Skeletal muscle cell (primary cell): ENCODE data around the gene ADAD2.
"Not testable (repeated sequence)": the region's sequence is repeated elsewhere in the genome, so short reads cannot be mapped to it uniquely, and the experiment has no call there.

Experiments used
- DNase-seq: peaks from one replicate; pipeline ENCODE4 v3.0.0-alpha.2; 2010; ENCODE audit warnings: low read depth
- H3K4me3 ChIP-seq: 2 replicates; pipeline ENCODE4 v1.5.1; 2011; ENCODE audit warnings: low read depth, mild to moderate bottlenecking, control low read depth, low read length, moderate library complexity

The ADAD2 gene

DNA sequence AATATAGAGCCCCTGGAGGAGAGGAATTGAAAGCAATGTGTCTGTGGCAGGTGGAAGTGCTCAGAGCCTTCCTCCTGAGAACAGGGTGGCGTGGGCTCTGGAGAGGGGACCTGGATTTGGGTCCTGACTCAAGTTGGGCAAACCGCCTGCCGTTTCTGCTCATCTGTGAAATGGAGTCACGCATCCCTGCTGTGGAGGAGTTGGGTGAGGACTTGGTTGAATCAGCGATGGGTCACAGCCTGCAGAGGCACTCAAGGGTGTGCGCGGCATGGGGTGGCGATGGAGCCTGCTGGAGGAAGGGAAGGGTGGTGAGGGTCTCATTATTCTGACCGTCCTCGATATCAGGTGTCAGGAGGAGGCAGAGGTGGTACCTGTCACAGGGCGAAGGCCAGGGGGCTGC, 3.1 kb downstream of the ADAD2 start:
- H3K4me3 ChIP-seq, result no peak overlapping the region
- no peak for DNase-seq

DNA sequence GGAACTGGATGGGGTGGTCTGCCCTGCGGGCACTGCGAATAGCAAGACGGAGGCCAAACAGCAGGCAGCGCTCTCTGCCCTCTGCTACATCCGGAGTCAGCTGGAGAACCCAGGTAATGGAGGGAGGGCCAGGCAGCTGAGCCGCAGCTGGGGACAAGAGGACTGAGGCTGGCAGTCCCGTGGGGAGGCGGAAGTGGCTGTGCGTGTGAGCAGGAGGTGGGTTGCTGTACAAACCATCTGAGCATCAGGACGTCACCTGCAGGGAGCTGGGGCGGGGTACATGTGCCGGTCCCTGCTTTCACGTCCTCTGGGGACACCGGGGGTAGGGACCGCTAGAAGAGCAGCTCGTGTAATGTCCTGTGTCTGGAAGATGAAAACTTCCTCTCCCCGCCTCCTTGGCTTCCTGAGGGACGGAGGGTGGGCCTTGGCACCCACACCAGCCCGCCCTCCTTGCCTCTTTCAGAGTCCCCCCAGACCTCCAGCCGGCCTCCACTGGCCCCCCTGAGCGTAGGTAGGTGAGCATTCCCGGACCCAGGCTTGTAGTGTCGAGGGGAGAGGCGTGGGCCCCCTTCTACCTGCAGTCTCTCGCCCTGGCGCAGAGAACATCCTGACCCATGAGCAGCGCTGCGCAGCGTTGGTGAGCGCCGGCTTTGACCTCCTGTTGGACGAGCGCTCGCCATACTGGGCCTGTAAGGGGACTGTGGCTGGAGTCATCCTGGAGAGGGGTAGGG, 3.7 kb downstream of the ADAD2 start:
- H3K4me3 ChIP-seq, result no peak overlapping the region
- no peak for DNase-seq

DNA sequence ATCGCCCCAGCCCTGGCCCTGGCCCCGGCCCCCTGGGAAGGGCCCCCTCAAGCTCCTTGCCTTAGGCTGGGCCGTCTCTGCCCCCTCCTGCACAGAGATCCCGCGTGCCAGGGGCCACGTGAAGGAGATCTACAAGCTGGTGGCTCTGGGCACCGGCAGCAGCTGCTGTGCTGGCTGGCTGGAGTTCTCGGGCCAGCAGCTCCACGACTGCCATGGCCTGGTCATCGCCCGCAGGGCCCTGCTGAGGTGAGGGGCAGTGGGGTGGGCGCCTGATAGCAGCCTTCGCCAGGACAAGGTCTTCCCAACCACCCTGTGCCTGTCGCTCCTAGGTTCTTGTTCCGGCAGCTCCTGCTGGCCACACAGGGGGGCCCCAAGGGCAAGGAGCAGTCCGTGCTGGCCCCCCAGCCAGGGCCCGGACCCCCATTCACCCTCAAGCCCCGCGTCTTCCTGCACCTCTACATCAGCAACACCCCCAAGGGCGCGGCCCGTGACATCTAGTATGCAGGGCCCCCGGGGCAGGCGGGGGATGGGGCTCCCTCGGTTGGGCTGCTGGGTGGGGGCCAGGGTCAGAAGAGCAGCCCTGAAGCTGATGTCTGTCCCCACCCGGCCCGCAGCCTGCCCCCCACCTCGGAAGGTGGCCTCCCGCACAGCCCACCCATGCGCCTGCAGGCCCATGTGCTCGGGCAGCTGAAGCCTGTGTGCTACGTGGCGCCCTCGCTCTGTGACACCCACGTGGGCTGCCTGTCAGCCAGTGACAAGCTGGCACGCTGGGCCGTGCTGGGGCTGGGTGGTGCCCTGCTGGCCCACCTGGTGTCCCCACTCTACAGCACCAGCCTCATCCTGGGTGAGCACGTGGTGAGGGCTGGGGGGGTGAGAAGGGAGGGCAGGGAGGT, 4.5 kb downstream of the ADAD2 start:
- no peak overlapping the region for H3K4me3 ChIP-seq

DNA sequence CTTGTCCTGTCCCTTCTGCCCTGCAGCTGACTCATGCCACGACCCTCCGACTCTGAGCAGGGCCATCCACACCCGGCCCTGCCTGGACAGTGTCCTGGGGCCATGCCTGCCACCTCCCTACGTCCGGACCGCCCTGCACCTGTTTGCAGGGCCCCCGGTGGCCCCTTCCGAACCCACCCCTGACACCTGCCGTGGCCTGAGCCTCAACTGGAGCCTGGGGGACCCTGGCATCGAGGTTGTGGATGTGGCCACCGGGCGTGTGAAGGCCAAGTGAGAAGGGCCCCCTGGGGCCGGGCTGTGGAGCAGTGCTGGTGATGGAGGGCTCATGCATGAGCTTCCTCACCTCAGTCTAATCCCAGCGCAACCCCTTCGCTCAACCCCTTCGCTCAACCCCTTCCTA, 5.1 kb downstream of the ADAD2 start:
- no peak for DNase-seq
- no peak overlapping the region for H3K4me3 ChIP-seq

More for the DNA sequence above, 4.5 kb downstream of the ADAD2 start:
- no peak for DNase-seq

DNA sequence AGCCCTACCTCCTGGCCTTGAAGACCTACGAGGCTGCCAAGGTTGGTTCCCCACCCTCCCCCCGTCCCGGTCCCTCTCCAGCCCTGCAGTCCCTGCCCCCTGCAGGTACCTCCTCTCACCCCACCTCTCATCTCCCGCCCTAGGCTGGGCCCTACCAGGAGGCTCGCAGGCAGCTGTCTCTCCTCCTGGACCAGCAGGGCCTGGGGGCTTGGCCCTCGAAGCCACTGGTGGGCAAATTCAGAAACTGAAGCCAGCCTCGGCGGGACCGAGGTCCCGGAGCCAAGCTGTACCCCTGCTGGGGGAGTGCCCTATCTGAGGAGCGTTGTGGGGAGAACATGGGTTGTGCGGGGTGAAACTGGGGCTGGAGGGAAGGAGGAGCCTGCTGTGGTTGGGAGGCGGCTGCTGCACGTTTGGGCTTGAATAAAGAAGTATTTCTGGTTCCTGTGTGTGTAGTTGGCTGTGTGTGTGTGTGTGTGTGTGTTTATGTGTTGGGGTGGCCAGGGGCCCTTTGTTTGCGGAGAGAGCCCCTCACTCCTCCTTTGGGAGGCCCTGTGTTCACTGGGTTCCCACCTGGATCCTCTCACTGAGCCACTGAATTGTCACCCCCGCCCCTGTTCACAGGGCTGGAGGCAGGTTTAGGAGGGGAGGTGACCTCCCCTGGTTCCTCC, 5.9 kb downstream of the ADAD2 start:
- no peak for DNase-seq
- no peak overlapping the region for H3K4me3 ChIP-seq

DNA sequence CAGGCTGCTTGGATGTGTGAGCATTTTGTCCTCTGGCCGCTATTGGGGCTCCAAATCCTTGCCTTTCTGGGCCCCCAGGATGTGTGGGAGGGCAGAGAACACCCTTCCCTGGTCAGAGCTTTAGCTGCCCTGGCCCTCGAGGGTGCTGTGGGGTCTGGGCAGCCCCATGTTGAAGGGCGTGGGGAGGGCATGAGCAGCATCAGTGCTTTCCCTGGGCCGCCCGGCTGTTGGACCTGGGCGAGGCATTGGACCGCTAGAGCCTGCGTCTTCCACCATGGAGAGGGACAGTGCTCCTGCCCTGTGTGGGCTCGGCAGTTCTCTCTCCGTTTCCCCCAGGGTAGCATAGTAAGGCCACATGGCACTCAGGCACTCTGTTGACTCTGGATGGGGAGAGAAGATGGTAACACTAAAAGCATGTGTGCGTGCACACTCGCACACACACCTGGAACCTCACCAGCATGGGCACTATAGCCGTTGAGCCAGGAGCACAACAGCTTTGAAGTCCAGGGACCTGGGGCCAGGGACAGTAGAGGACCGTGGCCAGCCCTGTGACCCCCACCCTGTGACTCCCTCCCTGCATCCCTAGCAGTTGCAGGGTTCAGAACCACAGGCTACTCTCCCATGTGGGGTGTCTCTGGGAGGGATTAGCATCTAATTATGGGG, 6.6 kb downstream of the ADAD2 start:
- no peak overlapping the region for H3K4me3 ChIP-seq

DNA sequence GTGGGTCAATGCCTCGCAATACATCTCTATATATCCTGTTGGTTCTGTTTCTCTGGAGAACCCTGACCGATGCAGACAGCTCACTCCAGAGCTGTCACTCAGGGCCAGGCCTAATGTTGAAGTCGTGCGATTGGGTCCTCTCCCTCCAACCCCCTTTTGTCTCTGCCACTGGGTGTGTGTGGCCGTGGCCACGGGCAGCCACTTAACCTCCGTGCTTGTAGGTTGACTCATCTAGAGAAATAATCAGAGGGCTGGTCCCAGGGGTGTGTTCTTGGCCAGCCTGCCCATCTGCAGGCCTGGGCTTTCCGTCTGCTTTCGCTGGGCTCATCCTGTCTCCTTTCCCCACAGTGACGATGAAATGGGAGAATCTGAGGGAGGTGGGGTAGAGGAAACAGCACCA, 7.4 kb downstream of the ADAD2 start:
- no peak overlapping the region for H3K4me3 ChIP-seq
- peak; percentile 51 for DNase-seq

More for the DNA sequence above, 6.6 kb downstream of the ADAD2 start:
- no peak for DNase-seq

DNA sequence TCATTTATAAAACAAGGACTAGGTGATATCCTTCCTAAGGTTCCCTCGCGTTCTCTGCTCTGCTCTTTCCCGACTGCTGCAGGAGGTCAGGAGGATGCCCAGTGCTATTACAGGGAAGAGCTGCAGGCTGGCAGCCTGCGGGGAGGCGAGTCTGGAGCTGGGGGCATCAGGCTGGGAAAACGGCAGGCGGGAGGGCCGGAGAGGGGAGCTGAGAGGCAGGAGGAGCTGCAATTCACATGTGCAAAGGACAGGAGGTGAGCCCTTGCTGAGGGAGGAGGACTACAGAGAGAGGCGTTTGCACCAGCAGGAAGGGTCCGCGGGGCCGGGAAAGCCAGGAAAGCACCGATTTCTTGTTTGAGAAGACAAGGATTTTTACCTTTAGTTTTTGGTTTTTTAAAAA, 8.1 kb downstream of the ADAD2 start:
- DNase-seq, result no peak

DNA sequence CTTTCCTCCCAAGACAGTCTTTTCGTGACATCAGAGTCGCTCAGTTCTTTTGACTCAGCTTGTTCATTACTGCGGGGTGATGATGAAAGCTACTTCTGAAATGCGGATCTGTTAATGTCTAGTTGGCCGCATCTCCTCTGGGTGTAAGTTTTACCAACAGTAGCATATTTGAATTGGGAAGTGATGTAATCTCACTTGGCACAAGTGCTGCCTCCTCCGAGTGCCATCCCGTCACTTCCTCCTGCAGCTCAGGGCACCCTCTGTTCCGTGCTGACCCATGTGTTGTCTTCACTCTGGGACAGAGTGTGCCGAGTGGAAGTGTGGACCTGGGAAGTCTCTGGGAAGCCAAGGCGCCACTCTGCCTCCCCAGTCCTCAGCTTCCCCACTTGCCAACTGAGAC, 8.9 kb downstream of the ADAD2 start:
- DNase-seq, result no peak
- H3K4me3 ChIP-seq, result no peak overlapping the region

More for the DNA sequence above, 8.1 kb downstream of the ADAD2 start:
- no peak overlapping the region for H3K4me3 ChIP-seq

DNA sequence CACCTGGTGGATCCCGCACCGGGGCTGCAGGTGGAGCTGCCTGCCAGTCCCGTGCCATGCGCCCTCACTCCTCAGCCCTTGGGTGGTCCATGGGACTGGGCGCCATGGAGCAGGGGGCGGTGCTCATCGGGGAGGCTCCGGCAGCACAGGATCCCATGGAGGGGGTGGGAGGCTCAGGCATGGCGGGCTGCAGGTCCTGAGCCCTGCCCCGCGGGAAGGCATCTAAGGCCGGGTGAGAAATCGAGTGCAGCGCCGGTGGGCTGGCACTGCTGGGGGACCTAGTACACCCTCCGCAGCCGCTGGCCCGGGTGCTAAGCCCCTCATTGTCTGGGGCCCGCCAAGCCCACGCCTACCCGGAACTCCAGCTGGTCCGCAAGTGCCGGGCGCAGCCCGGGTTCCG, 13.6 kb downstream of the ADAD2 start:
- not testable (repeated sequence) for DNase-seq, H3K4me3 ChIP-seq

DNA sequence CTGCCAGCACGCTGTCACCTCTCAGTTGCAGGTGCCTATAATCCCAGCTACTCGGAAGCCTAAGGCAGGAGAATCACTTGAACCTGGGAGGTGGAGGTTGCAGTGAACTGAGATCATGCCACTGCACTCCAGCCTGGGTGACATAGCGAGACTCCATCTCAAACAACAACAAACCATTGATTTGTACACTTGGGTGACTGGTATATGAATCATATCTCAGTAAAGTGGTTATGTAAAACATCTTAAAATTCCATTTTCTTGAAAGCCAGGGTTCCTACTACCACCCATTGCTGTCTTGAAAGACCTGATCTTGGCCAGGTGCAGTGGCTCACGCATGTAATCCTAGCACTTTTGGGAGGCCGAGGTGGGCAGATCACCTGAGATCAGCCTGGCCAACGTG, 14.2 kb downstream of the ADAD2 start:
- not testable (repeated sequence) for H3K4me3 ChIP-seq, DNase-seq

DNA sequence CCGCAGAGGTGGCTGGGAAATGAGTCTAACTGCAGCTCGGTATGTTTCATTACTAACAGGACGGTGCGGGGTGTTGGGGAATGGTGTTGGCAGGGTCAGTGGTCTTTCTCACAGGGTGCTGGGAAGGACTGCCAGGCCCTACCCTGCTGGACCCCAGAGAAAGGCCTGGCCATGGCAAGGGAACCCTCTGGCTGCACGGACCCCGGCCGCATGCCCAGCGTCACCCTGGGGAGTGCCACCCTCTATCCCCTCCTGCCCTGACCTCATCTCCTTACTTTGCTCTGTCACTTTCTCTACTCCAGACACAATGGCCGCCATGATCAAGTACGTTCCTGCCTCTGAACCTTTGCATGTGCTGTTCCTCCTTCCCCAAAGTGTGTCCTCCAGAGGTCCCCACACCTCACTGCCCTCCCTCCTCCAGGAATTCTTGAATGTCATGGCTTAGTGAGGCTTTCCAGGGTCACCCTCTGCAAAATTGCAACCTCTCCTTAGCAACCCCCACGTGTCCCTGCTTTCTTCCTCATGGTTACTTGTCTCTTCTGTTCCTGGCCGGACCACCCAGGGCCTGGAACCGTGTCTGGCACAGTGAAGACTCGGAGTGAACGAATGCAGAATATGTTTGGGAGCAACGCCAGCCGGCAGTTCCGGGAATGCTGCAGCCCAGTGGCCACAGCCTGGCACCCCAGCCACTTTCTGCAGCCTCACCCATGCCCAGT, 15.2 kb downstream of the ADAD2 start:
- no peak for DNase-seq
- no peak overlapping the region for H3K4me3 ChIP-seq

DNA sequence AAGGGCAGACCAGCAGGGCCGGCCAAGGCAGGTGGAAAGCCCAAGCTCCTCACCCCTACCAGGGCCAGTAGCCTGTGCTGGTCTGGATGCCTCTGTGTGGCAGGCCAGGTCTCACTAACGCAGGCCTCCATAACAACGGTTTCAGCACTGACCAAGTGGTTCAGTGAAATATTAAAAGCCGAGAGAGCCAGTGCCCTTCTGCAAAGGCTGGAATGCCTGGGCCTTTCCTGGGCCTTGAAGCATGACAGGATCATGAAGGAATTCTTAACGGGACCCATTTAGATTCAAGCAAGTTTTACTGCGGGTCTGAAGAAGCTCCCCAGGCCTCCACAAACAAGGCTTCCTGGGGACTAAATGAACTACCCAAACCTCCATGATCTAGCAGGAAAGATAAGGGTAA, 16.3 kb downstream of the ADAD2 start:
- DNase-seq, result no peak
- no peak overlapping the region for H3K4me3 ChIP-seq

DNA sequence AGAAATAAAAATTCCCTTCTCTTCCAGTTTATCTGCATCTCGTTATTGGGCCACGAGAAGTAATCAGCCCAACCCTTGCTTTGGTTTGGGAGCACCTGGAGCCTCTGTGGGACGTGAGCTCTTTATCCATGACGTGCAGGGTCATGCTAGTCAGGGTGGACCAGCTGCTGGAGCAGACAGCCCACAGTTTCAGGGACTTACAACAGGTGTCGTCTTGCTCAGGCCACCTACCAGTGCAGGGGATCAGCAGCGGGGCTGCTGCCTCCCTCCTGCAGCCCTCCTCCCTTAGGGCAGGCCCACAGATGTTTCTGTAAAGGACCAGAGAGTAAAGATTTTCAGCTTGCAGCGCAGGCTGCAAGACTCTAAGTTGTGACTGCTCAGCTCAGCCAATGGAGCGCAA, 16.9 kb downstream of the ADAD2 start:
- no peak overlapping the region for H3K4me3 ChIP-seq
- DNase-seq, result no peak

DNA sequence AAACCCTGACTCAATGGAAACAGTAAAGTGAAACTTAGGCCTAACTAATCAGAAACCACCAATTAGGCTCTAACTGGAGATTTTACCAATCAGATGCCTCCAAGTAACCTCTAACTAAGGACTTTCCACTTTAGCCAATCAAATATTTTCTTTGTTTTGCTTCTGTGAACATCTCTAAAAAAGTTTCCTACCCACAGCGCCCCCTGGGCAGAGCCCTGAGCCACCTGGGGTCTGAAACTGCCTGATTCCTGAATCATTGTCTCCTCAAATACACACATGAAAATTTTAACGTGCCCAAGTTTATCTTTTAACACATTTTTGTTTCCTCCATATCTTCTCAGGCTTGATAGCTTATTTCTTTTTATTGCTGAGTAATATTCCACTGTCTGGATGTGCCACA, 19.0 kb downstream of the ADAD2 start:
- DNase-seq, result no peak

DNA sequence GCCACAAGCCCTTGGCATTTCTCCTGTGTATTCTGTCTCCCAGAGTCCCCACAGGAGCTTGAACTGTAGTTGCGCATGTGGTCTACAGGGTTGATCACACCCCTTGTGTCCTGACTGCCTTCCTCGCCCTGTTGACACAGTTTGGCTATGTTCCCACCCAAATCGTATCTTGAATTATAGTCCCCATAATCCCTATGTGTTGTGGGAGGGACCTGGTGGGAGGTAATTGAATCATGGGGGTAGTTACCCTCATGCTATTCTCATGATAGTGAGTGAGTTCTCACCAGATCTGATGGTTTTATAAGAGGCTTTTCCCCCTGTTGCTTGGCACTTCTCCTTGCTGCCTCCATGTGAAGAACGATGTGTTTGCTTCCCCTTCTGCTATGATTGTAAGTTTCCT, 21.2 kb downstream of the ADAD2 start:
- no peak for DNase-seq
- H3K4me3 ChIP-seq, result no peak overlapping the region

More for the DNA sequence above, 19.0 kb downstream of the ADAD2 start:
- no peak overlapping the region for H3K4me3 ChIP-seq

DNA sequence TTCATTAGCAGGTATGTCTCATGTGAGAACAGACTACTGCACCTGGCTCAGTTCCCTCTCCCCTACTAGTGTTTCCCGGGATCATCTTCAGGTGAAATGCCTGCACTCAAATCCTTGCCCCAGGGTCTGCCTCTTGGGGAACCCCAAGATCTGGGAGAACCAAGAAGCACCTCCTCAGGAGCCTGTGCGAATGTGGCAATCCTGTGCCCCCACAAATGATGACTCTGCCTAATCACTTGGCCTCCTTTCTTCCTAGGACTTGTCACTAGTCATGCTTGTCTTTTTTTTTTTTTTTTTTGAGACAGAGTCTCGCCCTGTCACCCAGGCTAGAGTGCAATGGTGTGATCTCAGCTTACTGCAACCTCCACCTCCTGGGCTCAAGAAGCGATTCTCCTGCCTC, 21.7 kb downstream of the ADAD2 start:
- H3K4me3 ChIP-seq, result no peak overlapping the region
- no peak for DNase-seq

DNA sequence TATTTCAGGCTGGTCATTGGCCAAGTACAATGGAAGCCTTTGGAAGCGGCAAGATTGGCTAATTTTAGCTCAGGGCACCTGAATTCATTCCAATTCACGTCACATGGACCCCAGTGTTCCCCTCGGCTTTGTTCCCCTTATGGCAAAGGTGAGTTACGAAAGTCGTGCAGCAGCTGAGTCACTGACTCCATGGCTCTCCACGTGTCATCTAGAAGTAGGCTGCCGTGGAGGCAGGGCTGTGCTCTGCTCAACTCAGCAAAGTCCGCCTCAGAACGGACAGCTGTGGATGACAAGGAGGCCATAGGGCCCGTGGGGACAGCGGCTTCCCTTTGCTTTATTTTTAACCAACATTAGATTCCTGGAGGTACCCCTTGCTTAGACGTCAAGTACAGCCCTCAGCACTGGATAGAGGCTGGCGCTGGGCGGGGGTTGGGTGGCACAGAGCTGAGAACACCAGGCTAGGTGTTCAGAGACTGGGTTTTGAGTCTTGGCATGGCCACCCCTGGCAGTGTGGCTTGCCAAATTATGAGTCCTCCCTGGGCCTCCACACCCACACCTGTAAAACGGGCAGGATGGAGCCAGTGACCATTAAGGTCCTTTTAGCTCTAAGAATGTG, 23.6 kb downstream of the ADAD2 start:
- DNase-seq, result no peak
- no peak overlapping the region for H3K4me3 ChIP-seq

DNA sequence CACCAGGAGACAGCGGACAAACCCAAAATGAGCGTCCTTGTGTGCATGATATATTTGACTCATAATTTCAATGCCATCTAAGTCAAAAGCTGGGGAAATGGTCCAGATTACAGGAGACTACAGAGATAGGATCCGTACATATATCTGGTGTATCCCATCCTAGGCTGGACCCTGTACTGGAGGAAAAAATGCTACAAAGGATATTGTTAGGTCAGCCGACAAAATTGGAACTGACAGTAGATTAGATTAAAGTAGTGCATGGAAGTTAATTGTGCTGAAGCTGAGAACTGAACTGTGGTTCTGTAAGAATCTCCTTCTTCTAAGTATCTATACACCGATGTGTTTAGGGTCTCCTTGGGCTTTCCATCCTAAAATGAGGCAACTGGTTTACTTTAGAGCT, 24.6 kb downstream of the ADAD2 start:
- no peak for DNase-seq
- no peak overlapping the region for H3K4me3 ChIP-seq
